HCEC 1CT (cell line): ENCODE data around the gene MUL1.
"Not testable (repeated sequence)": the region's sequence is repeated elsewhere in the genome, so short reads cannot be mapped to it uniquely, and the experiment has no call there.

Experiments used
- DNase-seq: peaks from one replicate; pipeline ENCODE4 v3.0.0-alpha.2; 2017

Gene MUL1

GRCh38 chr1:20507564-20508410 is at the start of gene MUL1:
Gene MUL1, minus strand, starts transcription at chr1:20508151. Its CDS starts 127 bp downstream, at chr1:20508024.
- peak; percentile 89 for DNase-seq

DNA sequence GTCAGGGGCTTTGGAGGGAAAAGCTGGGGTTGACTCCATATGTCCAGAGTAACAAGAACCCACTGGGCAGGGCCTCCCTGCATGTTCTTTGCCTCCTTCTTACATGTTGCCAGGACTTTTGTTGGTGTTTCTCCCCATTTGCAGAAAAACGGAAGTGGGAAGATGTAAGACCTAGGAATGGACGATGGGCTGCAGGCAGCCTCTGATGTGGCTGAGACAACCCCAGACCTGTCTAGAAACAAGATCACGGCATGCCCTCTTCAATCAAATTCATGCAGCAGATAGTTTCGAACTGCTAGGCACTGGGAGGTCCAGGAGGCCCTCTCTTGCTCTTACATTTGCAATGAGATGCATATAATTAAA is 47.8 kb upstream of the MUL1 start:
- no peak for DNase-seq

DNA sequence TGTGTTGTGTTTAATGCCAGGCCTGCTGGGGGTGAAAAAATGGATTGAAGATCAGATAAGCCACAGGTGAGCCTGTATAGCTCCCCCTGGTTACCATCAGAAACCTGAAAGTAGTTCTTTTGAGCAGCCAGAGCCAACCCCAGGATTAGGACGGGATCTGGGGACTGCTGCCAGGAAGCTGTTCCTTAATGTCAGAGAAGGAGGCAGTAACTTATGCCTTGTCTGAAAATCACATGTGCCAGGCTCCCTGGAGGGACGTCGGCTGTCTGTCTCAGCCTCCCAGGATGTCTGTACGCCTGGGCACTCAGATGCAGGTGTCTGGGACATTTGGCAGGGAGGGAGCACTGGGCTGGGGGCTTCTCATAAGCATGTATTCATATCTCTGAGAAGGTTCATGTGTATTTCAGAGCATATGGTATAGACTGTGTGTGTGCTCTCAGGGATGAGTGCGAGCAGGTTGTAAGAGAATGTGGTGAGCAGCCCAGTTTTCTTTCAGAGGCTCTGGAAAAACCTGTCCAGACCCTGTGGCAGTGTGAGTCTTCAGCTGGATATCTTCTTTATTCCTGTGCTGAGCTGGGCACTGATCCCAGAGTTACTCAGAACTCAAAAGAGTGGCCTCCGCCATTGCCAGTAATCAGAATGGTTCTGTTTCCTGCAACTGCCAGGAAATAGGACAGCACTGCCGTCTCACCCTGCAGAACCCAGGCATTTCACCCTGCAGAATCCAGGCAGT is 47.2 kb upstream of the MUL1 start:
- no peak for DNase-seq

DNA sequence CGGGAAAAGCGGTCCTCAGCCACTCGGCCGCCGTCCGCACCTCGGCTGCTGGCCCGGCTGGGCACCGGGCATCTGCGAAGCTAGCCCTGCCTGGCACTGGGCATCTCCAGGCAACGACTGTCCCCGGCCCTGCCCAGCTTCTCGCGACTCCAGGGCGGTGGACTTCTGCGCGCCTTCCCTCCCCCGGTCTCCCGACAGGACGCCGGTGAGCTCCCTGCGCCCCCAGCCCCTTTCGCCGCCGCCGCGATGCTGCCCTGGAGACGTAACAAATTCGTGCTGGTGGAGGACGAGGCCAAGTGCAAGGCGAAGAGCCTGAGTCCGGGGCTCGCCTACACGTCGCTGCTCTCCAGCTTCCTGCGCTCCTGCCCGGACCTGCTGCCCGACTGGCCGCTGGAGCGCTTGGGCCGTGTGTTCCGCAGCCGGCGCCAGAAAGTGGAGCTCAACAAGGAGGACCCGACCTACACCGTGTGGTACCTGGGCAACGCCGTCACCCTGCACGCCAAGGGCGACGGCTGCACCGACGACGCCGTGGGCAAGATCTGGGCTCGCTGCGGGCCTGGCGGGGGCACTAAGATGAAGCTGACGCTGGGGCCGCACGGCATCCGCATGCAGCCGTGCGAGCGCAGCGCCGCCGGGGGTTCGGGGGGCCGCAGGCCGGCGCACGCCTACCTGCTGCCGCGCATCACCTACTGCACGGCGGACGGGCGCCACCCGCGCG is 44.9 kb upstream of the MUL1 start:
- no peak for DNase-seq

DNA sequence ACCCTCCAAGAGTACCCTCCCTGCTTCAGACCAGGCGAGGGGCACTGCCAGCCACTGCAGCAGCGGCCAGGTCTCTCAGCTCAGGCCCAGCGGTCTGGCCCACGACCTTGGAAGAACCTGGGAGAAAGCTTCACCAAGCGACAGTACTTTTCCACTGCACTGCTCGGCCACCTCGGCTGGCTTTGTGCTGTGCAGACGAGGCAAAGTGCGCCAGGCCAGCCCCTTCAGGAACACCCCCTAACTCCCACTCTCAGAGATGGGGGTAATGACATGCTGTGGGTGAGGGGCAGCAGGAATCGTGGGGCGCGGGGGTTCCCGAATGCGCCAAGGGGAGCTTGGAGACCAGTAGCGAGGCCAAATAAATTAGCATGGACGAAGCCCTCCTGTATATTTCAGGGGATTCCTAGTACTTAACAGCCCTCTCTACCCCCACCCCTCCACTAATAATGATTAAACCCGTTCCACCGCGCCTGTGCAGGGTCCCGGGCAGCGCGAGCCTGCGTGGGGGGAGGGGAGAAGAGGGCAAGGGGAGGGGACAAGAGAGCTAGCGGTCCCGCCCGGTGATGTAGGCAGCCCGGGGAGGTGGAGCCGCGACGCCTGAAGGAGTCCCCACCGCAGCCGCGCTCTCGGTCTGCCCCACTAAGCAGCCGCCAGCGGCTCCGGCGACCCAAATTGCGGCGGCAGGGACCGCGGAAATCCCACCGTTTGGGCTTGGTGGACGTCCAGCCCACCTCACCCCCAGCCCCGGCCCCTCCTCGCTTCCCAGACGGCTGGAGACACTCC is 44.2 kb upstream of the MUL1 start, which contains the start of gene FAM43B:
Gene FAM43B, plus strand, starts transcription at position 629 of the 783 bp plus-strand sequence. CDS start 401 bp downstream, outside the sequence.
- DNase-seq, result no peak

GRCh38 chr1:20551161-20551560 is 43.2 kb upstream of the MUL1 start:
- no peak for DNase-seq

GRCh38 chr1:20546637-20547036 is 38.7 kb upstream of the MUL1 start:
- DNase-seq, result no peak

DNA sequence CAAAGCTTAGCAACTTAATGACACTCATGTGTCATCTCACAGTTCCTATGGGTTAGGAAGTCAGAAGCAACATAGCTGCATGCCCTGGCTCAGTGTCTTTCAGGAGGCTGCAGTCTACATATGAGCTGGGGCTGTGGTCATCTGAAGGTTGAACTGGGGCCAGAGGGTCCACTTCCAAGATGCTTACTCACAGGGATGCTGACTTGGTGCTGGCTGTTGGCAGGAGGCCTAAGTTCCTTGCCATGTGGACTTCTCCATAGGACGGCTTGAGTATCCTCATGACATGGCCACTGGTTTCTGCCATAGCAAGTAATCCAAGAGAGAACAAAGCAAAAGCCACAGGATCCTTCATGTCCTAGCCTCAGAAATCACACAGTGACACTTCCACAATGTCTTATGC is 32.3 kb upstream of the MUL1 start:
- peak; percentile 37 for DNase-seq

DNA sequence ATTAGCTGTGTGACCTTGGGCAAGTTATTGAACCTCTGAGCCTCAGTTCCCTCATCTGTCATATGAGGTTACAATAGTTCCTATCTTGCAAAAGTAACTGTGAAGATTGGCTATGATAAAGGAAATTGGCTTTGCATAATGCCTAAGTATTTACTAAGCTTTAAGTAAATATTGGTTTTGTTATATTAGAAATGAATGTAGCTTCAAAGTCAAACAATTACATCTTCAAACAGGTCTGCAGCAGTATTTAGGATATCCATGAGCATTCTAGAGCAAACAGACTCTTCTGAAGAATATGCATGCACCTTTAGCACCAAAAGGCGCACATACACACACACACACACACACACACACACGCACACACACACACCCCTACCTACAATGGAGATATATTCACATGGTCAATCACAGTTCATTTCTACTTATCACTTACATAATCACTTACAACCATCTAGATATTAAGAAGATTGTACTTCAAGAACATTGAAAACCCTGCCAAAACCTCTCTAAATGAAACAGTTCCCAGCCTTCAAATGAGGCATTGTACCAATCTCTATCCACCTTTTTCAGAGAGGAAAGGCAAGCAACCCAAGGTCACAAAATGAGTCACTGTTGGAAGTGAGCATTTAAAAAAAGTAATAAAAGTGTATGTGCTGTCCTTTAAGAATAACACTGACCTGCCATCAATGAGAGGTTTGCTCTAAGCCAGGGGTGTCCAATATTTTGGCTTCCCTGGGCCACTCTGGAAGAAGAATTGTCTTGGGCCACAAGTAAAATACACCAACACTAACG is 31.0 kb upstream of the MUL1 start:
- DNase-seq, result no peak

- no peak for DNase-seq
Observed at GRCh38 chr1:20538227-20538626, 30.3 kb upstream of the MUL1 start.

GRCh38 chr1:20534659-20535417 is 26.9 kb upstream of the MUL1 start:
- DNase-seq, result no peak

DNA sequence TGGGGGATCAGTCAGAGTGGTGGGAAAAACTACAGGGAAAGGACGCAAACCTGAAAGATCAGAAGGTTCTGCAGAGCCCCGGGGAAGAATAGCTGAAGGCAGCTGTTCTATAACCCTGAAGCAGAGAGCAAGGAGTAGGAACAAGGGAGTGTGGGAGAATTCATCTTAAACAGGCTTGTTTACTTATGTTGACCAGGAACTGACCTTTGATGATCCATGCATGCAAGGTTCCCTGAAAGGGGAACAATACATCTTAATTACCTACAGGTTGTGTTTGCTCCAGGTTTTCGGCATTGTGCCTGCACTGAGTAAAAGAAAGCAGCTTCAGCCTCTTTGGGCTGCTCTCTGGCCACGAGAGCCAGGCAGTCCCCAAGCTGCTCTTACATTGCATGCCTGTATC is 25.7 kb upstream of the MUL1 start:
- no peak for DNase-seq

DNA sequence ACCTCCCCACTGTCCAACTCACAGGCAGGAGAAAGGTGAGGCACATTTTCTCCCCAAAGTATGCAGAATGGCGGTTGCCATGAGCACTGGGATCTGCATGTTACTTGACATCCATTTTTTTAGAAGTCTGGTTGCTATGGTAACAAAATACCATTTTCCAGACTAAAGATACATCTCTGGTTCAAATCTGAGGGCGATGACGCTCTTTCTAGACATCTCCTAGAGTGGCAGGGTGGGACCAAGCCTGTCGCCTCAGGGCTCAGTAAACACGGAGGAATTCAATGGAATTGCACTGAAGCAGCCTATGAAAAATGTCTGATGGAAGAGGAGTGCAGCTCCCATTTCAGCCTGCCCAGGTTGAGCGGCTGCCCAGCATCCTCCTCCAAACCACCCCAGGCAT is 22.9 kb upstream of the MUL1 start:
- no peak for DNase-seq

DNA sequence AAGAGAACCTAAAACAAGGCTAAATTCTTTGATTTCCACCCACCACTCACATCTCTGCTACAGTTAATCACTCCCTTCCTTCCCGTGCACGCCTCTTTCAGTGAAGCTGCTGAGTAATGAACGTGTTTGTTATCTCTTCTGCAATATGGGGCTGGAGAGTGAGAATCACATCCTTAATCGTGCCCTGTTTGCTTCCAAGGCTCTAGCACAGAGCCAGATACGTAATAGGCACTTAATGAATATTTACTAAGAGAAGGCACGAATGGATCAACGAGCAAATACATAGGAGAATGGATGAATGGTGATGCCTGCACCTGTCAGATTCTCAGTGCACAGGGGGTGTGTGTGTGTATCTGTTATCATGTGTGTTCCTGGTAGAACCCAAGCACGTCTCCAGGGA is 22.4 kb upstream of the MUL1 start:
- no peak for DNase-seq

DNA sequence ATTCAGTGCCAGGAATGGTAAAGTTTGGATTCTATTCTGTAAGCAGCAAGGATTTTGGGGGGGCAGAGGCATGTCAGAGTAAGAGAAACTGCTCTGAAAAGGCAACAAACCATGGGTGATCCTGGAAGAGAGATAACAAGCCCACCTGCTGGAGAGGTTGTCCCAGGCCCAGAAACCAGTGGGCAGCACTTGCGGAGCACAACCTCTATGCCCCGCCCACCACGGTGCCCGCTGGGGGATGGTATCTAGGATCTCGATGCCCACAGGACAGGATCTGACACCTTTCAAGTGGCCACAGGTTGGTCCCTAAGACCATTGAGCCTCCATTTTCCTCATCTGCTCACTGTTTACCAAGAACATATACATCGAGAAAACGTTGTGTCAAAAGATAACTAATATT is 20.3 kb upstream of the MUL1 start:
- no peak for DNase-seq

DNA sequence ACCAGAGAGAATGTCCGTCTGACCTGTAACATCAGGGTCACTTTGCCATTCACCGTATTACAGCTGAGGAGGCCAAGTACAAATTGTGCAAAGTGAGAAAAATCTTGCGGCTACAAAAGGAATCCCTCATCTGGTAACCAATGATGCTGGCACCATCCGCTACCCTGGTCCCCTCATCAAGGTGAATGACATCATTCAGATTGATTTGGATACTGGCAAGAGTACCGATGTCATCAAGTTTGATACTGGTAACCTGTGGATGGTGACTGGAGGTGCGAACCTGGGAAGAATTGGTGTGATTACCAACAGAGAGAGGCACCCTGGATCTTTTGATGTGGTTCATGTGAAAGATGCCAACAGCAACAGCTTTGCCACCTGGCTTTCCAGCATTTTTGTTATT is 18.3 kb upstream of the MUL1 start:
- no peak for DNase-seq

GRCh38 chr1:20521960-20522861 is 14.3 kb upstream of the MUL1 start:
- DNase-seq, result peak; percentile 61

DNA sequence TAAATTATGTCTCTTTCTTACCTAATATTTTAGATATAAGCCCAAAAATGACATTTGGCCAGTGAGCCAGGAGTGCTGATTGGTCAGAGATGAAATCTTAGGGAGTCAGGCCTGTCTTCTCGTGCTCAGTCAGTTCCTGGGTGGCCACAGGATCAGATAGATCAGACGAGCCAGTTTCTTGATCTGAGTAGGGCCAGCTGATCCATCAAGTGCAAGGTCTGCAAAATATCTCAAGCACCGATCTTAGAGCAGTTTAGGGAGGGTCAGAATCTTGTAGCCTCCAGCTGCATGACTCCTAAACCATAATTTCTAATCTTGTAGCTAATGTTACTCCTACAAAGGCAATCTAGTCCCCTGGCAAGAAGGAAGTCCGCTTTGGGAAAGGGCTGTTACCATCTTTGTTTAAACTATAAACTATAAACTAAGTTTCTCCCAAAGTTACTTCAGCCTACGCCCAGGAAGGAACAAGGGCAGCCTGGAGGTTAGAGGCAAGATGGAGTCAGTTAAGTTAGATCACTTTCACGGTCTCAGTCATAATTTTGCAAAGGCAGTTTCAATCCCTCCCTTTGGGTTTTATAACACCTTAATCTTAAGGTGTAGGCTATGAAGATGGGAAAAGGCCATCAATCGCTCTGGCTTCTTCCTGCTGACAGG is 11.8 kb upstream of the MUL1 start:
- DNase-seq, result not testable (repeated sequence)
